HCT116 (cell line): ENCODE results near the gene ARL6IP6. TPM values are rescaled to one million over a fixed set of nuclear protein-coding genes. Genes with fewer than 3 reads are reported as not detected.

ENCODE experiments used
- ATAC-seq: fragments of 200-7000 bp; cut with Tn5 transposase; 2 replicates; pipeline ENCODE4 v1.9.1; 2020; ENCODE audit warnings: mild to moderate bottlenecking, moderate library complexity
- BruUV-seq: library from RNA; stranded (reverse); fragments of 400-500 nt; replicated peaks from 2 replicates; lab custom pipeline; 2021; lab: Mats Ljungman, UMichigan
- CTCF ChIA-PET: fragments of 300-600 bp; sonication (Branson Sonifier 250); formaldehyde crosslinking; loops from one replicate; lab custom pipeline; 2021; ENCODE audit warnings: antibody characterized with exemption; lab: Charles Lee
- POLR2A ChIA-PET: fragments of 300-600, 350-600 bp; sonication (Branson Sonifier 250); formaldehyde crosslinking; loops from one replicate; lab custom pipeline; 2021; ENCODE audit warnings: antibody characterized with exemption; lab: Charles Lee
- RAD21 ChIA-PET, 2 experiments: fragments of 300-600 bp; sonication (Branson Sonifier 250); formaldehyde crosslinking; loops; one replicate each; lab custom pipeline; 2023; ENCODE audit warnings: low total read pairs in 2 of 2; ENCODE audit not compliant: uncharacterized antibody in 2 of 2, unreplicated experiment in 2 of 2, low non-redundant PET in 1 of 2; lab: Charles Lee
- DNase-seq: peaks from one replicate; pipeline ENCODE4 v3.0.0-alpha.2; 2010; ENCODE audit warnings: low read depth, low spot score
- H2AFZ ChIP-seq: fragments of 200-600 bp; shearing (Covaris generic), sonication (generic); 2 replicates; pipeline ENCODE4 v1.6.1; 2017; ENCODE audit warnings: low read depth, mixed run types, mixed read lengths, antibody characterized with exemption, low read length; ENCODE audit not compliant: poor library complexity, severe bottlenecking
- H3K27ac ChIP-seq: 2 replicates; pipeline ENCODE4 v1.5.1; 2012; ENCODE audit warnings: low read depth, low read length
- H3K27me3 ChIP-seq: fragments of 200-600 bp; sonication (generic); 2 replicates; pipeline ENCODE4 v1.6.1; 2016; ENCODE audit warnings: mixed run types, low read length, mixed read lengths; ENCODE audit not compliant: insufficient read depth
- H3K36me3 ChIP-seq, 2 experiments: fragments of 200-500 bp in 1 of 2; fragments of 200-600 bp in 1 of 2; sonication (Bioruptor generic) in 1 of 2; sonication (generic) in 1 of 2; 2 replicates each; pipeline versions ENCODE4 v1.5.1 to v1.6.1; 2014 to 2016; ENCODE audit warnings: low read length in 2 of 2, inconsistent platforms in 1 of 2, mixed read lengths in 1 of 2, mixed run types in 1 of 2; ENCODE audit not compliant: insufficient read depth in 2 of 2, control insufficient read depth in 1 of 2
- H3K4me1 ChIP-seq, 2 experiments: fragments of 200-600 bp in 1 of 2; sonication (generic) in 1 of 2; 2 replicates each; pipeline versions ENCODE4 v1.5.1 to v1.6.1; 2012 to 2017; ENCODE audit warnings: low read length in 2 of 2, inconsistent platforms in 1 of 2, mild to moderate bottlenecking in 1 of 2, mixed read lengths in 1 of 2, mixed run types in 1 of 2, moderate library complexity in 1 of 2; ENCODE audit not compliant: insufficient read depth in 2 of 2, control insufficient read depth in 1 of 2
- H3K4me2 ChIP-seq: fragments of 200-600 bp; sonication (generic); 2 replicates; pipeline ENCODE4 v1.6.1; 2017; ENCODE audit warnings: mixed run types, low read length, mixed read lengths
- H3K4me3 ChIP-seq, 2 experiments: fragments of 200-600 bp in 1 of 2; sonication (generic) in 1 of 2; replicated peaks in 1 of 2; 2 replicates each; pipeline ENCODE4 v1.5.1; 2011 to 2016; ENCODE audit warnings: low read length in 2 of 2, control low read depth in 1 of 2, low read depth in 1 of 2, mild to moderate bottlenecking in 1 of 2, mixed read lengths in 1 of 2, mixed run types in 1 of 2
- H3K79me2 ChIP-seq: fragments of 200-600 bp; sonication (generic); 2 replicates; pipeline ENCODE4 v1.6.1; 2017; ENCODE audit warnings: mild to moderate bottlenecking, mixed run types, low read length, moderate library complexity, mixed read lengths; ENCODE audit not compliant: insufficient read depth
- H3K9ac ChIP-seq: fragments of 200-600 bp; sonication (generic); 2 replicates; pipeline ENCODE4 v1.6.1; 2016; ENCODE audit warnings: low read length, mixed read lengths
- H3K9me2 ChIP-seq: fragments of 200-600 bp; sonication (generic), shearing (Covaris generic); 2 replicates; pipeline ENCODE4 v1.6.1; 2017; ENCODE audit warnings: mixed run types, mild to moderate bottlenecking, moderate library complexity; ENCODE audit not compliant: insufficient read depth
- H3K9me3 ChIP-seq, 2 experiments: fragments of 200-500 bp in 1 of 2; fragments of 200-600 bp in 1 of 2; sonication (Bioruptor generic) in 1 of 2; sonication (generic) in 1 of 2; 2 replicates each; pipeline ENCODE4 v1.6.1; 2014 to 2017; ENCODE audit warnings: low read length in 2 of 2, mixed read lengths in 2 of 2, inconsistent platforms in 1 of 2, low read depth in 1 of 2, mild to moderate bottlenecking in 1 of 2, mixed run types in 1 of 2, moderate library complexity in 1 of 2; ENCODE audit not compliant: control insufficient read depth in 1 of 2, insufficient read depth in 1 of 2
- H4K20me1 ChIP-seq: fragments of 200-600 bp; sonication (generic), shearing (Covaris generic); 2 replicates; pipeline ENCODE4 v1.6.1; 2017; ENCODE audit warnings: mixed run types, mild to moderate bottlenecking, moderate library complexity; ENCODE audit not compliant: insufficient read depth
- CBX3 ChIP-seq: IDR thresholded peaks from 2 replicates; pipeline ENCODE4 v1.6.1; 2012; ENCODE audit warnings: low read depth
- CEBPB ChIP-seq: IDR thresholded peaks from 2 replicates; pipeline ENCODE4 v1.6.1; 2012; ENCODE audit warnings: low read depth
- EGR1 ChIP-seq: IDR thresholded peaks from 2 replicates; pipeline ENCODE4 v1.6.1; 2012; ENCODE audit warnings: low read depth
- ELF1 ChIP-seq: IDR thresholded peaks from 2 replicates; pipeline ENCODE4 v1.6.1; 2012; ENCODE audit warnings: low read depth, borderline replicate concordance
- EZH2phosphoT487 ChIP-seq: fragments of 200-600 bp; IDR thresholded peaks from 2 replicates; pipeline ENCODE4 v1.6.1; 2018; ENCODE audit warnings: antibody characterized with exemption, borderline replicate concordance
- FOSL1 ChIP-seq: IDR thresholded peaks from 2 replicates; pipeline ENCODE4 v1.6.1; 2012; ENCODE audit warnings: low read depth
- JUND ChIP-seq: IDR thresholded peaks from 2 replicates; pipeline ENCODE4 v1.6.1; 2012
- POLR2A ChIP-seq: IDR thresholded peaks from 2 replicates; pipeline ENCODE4 v1.7.0; 2011; ENCODE audit warnings: borderline replicate concordance; ENCODE audit not compliant: insufficient read depth, insufficient read length; ENCODE audit errors: extremely low read depth
- POLR2AphosphoS5 ChIP-seq: IDR thresholded peaks from 2 replicates; pipeline ENCODE4 v1.6.1; 2011; ENCODE audit warnings: mild to moderate bottlenecking, low read depth, low read length, moderate library complexity
- RAD21 ChIP-seq: IDR thresholded peaks from 2 replicates; pipeline ENCODE4 v1.6.1; 2012; ENCODE audit warnings: low read depth, mild to moderate bottlenecking
- SIN3A ChIP-seq: IDR thresholded peaks from 2 replicates; pipeline ENCODE4 v1.6.1; 2012; ENCODE audit warnings: low read depth
- SRF ChIP-seq: IDR thresholded peaks from 2 replicates; pipeline ENCODE4 v1.6.1; 2012; ENCODE audit warnings: low read depth
- TCF7L2 ChIP-seq: IDR thresholded peaks from 2 replicates; pipeline ENCODE4 v1.7.0; 2011; ENCODE audit warnings: borderline replicate concordance, inconsistent platforms; ENCODE audit not compliant: insufficient read depth, insufficient read length; ENCODE audit errors: extremely low read depth
- YY1 ChIP-seq: IDR thresholded peaks from 2 replicates; pipeline ENCODE4 v1.6.1; 2011; ENCODE audit warnings: low read length, low read depth, moderate library complexity, mild to moderate bottlenecking; ENCODE audit not compliant: insufficient replicate concordance; ENCODE audit errors: extremely low read depth
- ZFX ChIP-seq: fragments of 450-650 bp; IDR thresholded peaks from 2 replicates; pipeline ENCODE4 v1.6.1; 2017
- ZNF274 ChIP-seq: fragments of 200-500 bp; sonication (Bioruptor generic); IDR thresholded peaks from 2 replicates; pipeline ENCODE4 v1.6.1; 2014; ENCODE audit warnings: mild to moderate bottlenecking, low read depth, low read length, inconsistent platforms
- intact Hi-C: fragments of 100-400 bp; cut with micrococcal nuclease; formaldehyde crosslinking; loops from 2 replicates; pipeline ENCODE4 v1.10.0; 2022
- total RNA-seq: library from RNA; stranded (reverse); gene quantifications from one replicate; pipeline ENCODE4 v1.2.1, GENCODE V29; 2021; ENCODE audit not compliant: unreplicated experiment
- TF ChIP-seq, protein P1 (sequence below): IDR thresholded peaks from 2 replicates; pipeline ENCODE4 v1.6.1; 2012
- TF ChIP-seq, protein P2 (sequence below): IDR thresholded peaks from 2 replicates; pipeline ENCODE4 v1.6.1; 2012
- TF ChIP-seq, protein P3 (sequence below), 3 experiments: fragments of 200-600 bp in 1 of 3; sonication (generic) in 1 of 3; IDR thresholded peaks in 2 of 3; conservative IDR thresholded peaks in 1 of 3; 2 replicates each; pipeline ENCODE4 v1.5.1; 2012 to 2017; ENCODE audit warnings: low read depth in 2 of 3, low read length in 2 of 3, antibody characterized with exemption in 1 of 3, borderline replicate concordance in 1 of 3, control low read depth in 1 of 3, mild to moderate bottlenecking in 1 of 3, mixed read lengths in 1 of 3, mixed run types in 1 of 3, moderate library complexity in 1 of 3; ENCODE audit not compliant: insufficient read depth in 1 of 3

The ARL6IP6 gene
- total RNA-seq, 1 experiment from 2014 or later, result 37.8 TPM

DNA sequence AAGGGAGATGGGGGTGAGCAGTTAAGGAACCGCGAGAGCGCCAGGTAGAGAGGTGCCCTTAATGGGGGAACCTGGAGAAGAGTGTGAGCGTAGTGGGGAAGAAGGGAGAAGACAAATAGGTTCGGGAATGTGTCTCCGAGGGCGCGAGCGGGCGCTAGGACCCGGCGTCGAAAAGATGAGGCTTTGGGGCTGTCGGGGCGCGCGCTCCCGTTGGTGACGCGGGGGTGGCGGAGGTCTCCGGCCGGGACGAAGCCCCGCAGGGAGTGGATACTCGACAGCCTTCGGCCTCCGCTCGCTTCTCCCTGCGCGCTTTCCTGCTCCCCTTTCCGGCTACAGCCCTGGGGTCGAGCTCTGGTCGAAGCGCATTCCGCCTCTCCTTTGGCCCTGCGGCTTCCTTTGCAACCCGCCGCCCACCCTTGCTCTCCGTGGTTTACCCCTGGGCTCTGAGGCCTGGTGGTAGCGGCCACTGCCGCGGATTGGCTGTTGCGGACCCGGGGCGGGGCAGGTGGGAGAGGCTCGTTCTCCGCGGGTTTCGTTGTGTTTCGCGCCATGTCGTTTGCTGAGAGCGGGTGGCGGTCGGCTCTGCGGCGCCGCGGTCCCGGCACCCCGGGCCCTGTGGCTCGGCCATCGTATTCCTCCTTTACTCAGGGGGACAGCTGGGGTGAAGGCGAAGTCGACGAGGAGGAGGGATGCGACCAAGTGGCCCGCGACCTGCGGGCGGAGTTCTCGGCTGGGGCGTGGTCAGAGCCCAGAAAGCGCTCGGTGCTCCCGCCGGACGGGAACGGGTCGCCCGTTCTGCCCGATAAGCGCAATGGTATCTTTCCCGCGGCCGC, at the start of gene ARL6IP6 (continued):
- TF ChIP-seq CBX3, result peak; percentile 66; the same call in 1 of the 2 replicates
- peak; percentile 64 for TF ChIP-seq YY1
- TF ChIP-seq, protein P1, sequence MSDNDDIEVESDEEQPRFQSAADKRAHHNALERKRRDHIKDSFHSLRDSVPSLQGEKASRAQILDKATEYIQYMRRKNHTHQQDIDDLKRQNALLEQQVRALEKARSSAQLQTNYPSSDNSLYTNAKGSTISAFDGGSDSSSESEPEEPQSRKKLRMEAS, result peak; percentile 65
- TF ChIP-seq JUND, result peak; percentile 85
- no peak for TF ChIP-seq ELF1
- peak; percentile 49 for TF ChIP-seq TCF7L2

DNA sequence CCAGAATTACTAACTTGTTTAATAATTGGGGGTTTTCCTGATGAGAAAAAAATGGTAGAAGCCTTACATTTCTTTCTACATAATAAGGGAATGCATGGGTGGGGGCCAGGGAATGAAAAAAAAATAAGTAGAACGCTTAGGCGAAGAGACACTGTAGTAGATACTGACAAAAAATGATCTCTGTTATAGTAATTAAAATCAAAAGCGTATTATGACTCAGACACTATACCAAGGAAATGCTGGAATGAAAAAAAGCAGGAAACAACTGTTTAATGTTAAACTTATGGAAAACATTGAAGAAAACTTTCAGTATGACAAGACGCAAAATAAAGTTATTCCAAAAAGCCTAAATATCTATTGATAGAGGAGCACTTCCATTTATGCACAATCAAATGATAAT, 44.1 kb upstream of the ARL6IP6 start:
- peaks cover 31% of the 10 kb centered on the region; the same call in 1 of the 2 replicates for H3K79me2 ChIP-seq
- CTCF ChIA-PET, result interaction anchor here (1.0 kb wide), 1 partner anchor 11 kb away, joined by 3 read pairs; no protein-coding TSS in a partner anchor
- intact Hi-C loops, result no loop called here
- ATAC-seq (no peak), DNase-seq (no peak)
- H3K9me3 ChIP-seq, result no peaks in the 10 kb centered on the region
- no peak overlapping the region for H3K27ac ChIP-seq
- H3K4me1 ChIP-seq, result no peaks in the 10 kb centered on the region
- no peak overlapping the region for H3K4me2 ChIP-seq
- H3K36me3 ChIP-seq, result peaks cover 45 to 70% of the 10 kb centered on the region in 2 experiments
- no peak overlapping the region for H3K4me3 ChIP-seq
- no TSS peak for BruUV-seq
- no peaks in the 10 kb centered on the region for H4K20me1 ChIP-seq
- RAD21 ChIA-PET, result no interaction called here
- POLR2A ChIA-PET, result no interaction called here
- H3K27me3 ChIP-seq, result no peaks in the 10 kb centered on the region
- no peaks in the 10 kb centered on the region for H3K9me2 ChIP-seq
- H3K9ac ChIP-seq, result no peak overlapping the region
- H2AFZ ChIP-seq, result no peak overlapping the region
- TF ChIP-seq SRF (no peak), FOSL1 (no peak), POLR2AphosphoS5 (no peak), CBX3 (no peak), CEBPB (no peak), ZFX (no peak), EZH2phosphoT487 (no peak), JUND (no peak), RAD21 (no peak), EGR1 (no peak), POLR2A (no peak), ZNF274 (no peak), ELF1 (no peak), SIN3A (no peak)
- TF ChIP-seq, protein P2, sequence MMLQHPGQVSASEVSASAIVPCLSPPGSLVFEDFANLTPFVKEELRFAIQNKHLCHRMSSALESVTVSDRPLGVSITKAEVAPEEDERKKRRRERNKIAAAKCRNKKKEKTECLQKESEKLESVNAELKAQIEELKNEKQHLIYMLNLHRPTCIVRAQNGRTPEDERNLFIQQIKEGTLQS, result no peak
- TF ChIP-seq, protein P3, sequence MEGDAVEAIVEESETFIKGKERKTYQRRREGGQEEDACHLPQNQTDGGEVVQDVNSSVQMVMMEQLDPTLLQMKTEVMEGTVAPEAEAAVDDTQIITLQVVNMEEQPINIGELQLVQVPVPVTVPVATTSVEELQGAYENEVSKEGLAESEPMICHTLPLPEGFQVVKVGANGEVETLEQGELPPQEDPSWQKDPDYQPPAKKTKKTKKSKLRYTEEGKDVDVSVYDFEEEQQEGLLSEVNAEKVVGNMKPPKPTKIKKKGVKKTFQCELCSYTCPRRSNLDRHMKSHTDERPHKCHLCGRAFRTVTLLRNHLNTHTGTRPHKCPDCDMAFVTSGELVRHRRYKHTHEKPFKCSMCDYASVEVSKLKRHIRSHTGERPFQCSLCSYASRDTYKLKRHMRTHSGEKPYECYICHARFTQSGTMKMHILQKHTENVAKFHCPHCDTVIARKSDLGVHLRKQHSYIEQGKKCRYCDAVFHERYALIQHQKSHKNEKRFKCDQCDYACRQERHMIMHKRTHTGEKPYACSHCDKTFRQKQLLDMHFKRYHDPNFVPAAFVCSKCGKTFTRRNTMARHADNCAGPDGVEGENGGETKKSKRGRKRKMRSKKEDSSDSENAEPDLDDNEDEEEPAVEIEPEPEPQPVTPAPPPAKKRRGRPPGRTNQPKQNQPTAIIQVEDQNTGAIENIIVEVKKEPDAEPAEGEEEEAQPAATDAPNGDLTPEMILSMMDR (IDR thresholded peaks at IDR 0.05 in 2 of 3, conservative IDR thresholded peaks at IDR 0.05 in 1 of 3; ENCODE audit: borderline replicate concordance in 1 of 3, insufficient read depth in 1 of 3, low read depth in 2 of 3, low read length in 2 of 3), result no peak
- TF ChIP-seq, protein P1, result no peak
